ENCODE data around the gene PPARGC1A. TPM values are rescaled to one million over a fixed set of nuclear protein-coding genes. Genes with fewer than 3 reads are reported as not detected.

Gene PPARGC1A, protein sequence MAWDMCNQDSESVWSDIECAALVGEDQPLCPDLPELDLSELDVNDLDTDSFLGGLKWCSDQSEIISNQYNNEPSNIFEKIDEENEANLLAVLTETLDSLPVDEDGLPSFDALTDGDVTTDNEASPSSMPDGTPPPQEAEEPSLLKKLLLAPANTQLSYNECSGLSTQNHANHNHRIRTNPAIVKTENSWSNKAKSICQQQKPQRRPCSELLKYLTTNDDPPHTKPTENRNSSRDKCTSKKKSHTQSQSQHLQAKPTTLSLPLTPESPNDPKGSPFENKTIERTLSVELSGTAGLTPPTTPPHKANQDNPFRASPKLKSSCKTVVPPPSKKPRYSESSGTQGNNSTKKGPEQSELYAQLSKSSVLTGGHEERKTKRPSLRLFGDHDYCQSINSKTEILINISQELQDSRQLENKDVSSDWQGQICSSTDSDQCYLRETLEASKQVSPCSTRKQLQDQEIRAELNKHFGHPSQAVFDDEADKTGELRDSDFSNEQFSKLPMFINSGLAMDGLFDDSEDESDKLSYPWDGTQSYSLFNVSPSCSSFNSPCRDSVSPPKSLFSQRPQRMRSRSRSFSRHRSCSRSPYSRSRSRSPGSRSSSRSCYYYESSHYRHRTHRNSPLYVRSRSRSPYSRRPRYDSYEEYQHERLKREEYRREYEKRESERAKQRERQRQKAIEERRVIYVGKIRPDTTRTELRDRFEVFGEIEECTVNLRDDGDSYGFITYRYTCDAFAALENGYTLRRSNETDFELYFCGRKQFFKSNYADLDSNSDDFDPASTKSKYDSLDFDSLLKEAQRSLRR
- 10 to 100 TPM; 24.0 to 28.2 (median 26.7) TPM for polyA plus RNA-seq (ENCODE audit: insufficient read length in 3 of 3)
- long read RNA-seq, donor 1, full-length matches to known transcripts, result 1 of 6 reads
- long read RNA-seq, donor 1, partial matches to known transcripts, result 5 of 6 reads
- long read RNA-seq, donor 1, other reads (novel, unspliced or antisense), result 0 of 6 reads
- long read RNA-seq, donor 2, full-length matches to known transcripts, result 2 of 2 reads
- long read RNA-seq, donor 2, partial matches to known transcripts, result 0 of 2 reads
- long read RNA-seq, donor 2, other reads (novel, unspliced or antisense), result 0 of 2 reads
- long read RNA-seq, donor 3, full-length matches to known transcripts, result 5 of 5 reads
- long read RNA-seq, donor 3, partial matches to known transcripts, result 0 of 5 reads
- long read RNA-seq, donor 3, other reads (novel, unspliced or antisense), result 0 of 5 reads
- long read RNA-seq, donor 4, partial matches to known transcripts, result 0 of 1 reads
- long read RNA-seq, donor 4, other reads (novel, unspliced or antisense), result 0 of 1 reads
- long read RNA-seq, donor 5, partial matches to known transcripts, result 0 of 1 reads
- long read RNA-seq, donor 5, other reads (novel, unspliced or antisense), result 0 of 1 reads
- long read RNA-seq, donor 6, partial matches to known transcripts, result 0 of 2 reads
- long read RNA-seq, donor 6, other reads (novel, unspliced or antisense), result 0 of 2 reads
- long read RNA-seq, donor 7, full-length matches to known transcripts, result 1 of 9 reads
- long read RNA-seq, donor 7, partial matches to known transcripts, result 8 of 9 reads
- long read RNA-seq, donor 7, other reads (novel, unspliced or antisense), result 0 of 9 reads
- long read RNA-seq, donor 8, result 0 reads
- long read RNA-seq, donor 9, full-length matches to known transcripts, result 3 of 3 reads
- long read RNA-seq, donor 9, partial matches to known transcripts, result 0 of 3 reads
- long read RNA-seq, donor 9, other reads (novel, unspliced or antisense), result 0 of 3 reads
- long read RNA-seq, donor 10, result 0 reads
- long read RNA-seq, donor 11, partial matches to known transcripts, result 0 of 2 reads
- long read RNA-seq, donor 11, other reads (novel, unspliced or antisense), result 0 of 2 reads
- long read RNA-seq, donor 12, full-length matches to known transcripts, result 8 of 13 reads
- long read RNA-seq, donor 12, partial matches to known transcripts, result 5 of 13 reads
- long read RNA-seq, donor 12, other reads (novel, unspliced or antisense), result 0 of 13 reads
- long read RNA-seq, donor 13, partial matches to known transcripts, result 0 of 1 reads
- long read RNA-seq, donor 13, other reads (novel, unspliced or antisense), result 0 of 1 reads
- long read RNA-seq, donor 14, full-length matches to known transcripts, result 3 of 10 reads
- long read RNA-seq, donor 14, partial matches to known transcripts, result 7 of 10 reads
- long read RNA-seq, donor 14, other reads (novel, unspliced or antisense), result 0 of 10 reads
- long read RNA-seq, donor 15, partial matches to known transcripts, result 18 of 19 reads
- long read RNA-seq, donor 15, other reads (novel, unspliced or antisense), result 0 of 19 reads
- long read RNA-seq, donor 16, full-length matches to known transcripts, result 4 of 11 reads
- long read RNA-seq, donor 16, partial matches to known transcripts, result 7 of 11 reads
- long read RNA-seq, donor 16, other reads (novel, unspliced or antisense), result 0 of 11 reads

DNA sequence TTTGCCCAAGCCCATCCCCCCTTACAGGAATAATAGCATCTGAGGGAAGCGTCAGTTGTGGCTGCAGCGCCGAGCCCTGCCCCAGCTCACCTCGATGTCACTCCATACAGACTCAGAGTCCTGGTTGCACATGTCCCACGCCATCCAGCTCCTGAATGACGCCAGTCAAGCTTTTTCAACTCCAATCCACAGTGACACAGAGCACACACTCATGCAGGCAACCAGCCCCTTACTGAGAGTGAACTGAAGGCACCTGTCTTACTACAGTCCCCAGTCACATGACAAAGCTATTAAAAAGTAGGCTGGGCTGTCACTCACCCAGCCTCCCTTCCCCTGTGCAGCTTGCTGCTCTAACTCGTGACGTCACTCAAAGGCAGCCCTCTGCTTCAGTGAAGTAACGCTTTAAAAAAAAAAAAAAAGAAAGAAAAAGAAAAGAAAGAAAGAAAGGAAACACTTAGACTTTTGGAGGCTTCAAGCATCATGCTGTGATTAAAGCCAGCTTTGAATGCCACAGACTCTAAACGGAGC lies at the start of gene PPARGC1A:
Gene PPARGC1A (minus strand): TSS at position 234 of the 528 bp plus-strand sequence. CDS start 90 bp downstream, at position 144.
- DNase-seq, result peak; percentile 81

DNA sequence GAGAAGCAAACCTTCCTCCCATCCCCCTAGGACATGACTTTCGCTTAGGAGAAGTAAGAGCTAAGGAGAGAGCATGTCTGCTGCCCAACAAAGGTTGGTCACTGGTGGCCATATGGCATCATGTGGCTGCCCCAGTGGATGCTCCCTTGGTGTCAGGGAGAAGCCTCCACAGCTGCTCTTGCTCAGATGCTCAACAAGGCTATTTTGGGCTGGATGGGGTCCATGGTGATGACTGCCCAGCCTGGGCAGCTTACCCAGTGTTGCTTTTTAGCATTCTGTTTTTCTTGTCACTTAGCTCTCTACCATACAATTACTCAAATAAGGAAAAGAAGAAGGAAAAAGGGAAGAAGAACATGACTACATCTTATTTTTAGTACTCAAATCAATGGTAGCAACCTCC lies 48.9 kb upstream of the PPARGC1A start:
- DNase-seq, result no peak

DNA sequence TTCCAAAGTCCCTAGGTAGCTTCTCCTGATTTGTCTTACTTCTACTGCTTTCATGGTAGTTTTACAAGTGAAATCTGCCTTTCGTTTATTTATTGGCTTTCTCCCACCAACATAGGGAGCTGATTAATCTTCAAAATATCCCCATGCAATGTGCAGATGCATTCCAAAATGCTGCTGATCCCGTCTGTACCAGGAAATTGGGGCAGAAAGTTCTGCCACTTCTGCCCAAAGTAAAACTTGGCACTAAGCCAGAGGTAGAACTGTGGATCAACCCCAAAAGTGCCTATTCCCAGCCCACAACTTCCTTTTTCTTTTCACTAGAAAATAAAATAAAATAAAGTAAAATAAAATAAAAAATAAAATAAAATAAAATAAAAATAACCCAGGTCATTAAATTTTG lies 47.3 kb upstream of the PPARGC1A start:
- no peak for DNase-seq

DNA sequence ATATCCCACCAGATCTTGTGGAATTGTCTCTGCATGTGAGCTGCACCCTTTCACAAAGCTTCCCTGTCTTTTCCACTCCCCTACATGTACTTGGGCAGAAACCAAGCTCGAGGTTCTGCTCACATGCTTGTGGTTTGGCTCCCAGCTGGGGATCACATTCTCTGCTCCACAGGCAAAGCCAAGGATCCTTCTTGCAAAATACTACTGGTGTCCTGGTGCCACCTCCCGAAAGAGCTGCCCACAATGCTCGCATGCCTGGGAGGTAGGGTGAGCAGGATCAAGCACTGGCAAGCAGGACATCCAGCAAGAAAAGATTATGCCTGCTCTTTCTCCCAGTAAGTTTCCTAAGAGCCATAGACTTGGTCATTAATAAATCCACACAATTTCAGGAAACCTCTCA lies 45.1 kb upstream of the PPARGC1A start:
- no peak for DNase-seq

DNA sequence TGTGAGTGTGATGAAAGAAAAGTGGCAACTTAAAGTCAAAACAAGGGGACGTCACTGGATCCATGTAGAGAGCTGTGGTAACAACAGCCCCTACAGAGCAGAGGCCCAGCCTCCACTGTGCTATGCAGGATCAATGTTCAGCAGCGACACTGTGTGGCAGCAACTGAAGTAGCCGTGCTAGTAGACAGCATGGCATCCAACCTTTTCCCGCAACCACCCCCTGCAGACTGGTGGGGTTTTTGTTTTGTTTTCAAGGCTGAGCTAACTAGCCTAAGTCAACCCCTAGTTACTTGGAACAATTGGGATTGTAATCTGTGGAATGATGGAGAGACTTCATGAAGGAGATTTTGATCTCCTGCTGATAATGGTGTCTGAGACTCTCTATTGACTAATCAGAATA lies 44.4 kb upstream of the PPARGC1A start:
- no peak for DNase-seq

DNA sequence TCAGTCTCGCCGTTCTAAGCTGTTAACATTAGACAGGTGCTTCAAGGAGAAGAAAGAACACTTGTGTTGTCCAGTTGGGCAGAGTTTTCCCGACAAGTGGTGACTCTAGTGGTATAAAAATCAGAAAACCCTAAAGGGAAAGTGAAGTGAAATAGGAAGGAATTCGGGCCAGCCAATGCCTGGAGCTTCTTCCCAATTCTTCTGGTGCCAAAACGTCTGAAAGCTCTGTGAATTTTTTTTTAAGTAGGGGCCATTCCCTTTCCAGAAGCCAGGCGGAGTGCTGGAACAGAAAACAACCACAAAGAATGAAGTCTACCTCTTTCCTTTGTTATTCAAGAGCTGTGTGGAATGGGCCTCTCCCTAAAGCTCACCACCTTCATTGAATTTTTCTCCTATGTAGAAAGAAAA lies 43.1 kb upstream of the PPARGC1A start:
- no peak for DNase-seq

DNA sequence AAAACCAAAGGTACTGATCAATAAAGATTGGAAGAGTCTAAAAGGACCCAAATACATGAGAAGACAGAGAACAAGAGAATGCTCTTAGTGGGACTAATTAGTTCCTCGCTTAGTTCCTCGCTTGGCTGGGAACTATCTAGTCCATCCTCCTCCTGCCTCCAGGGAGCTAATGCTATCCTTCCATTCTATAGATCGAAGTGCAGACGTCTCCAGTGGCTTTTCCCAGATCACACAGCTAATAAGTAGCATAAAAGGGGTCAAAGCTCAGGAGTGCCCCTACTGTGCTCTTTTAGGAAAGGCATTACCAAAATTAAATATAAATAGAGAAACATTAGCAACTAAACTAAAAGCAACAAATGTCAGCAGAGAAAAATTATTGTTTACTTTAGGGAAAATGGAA lies 42.3 kb upstream of the PPARGC1A start:
- DNase-seq, result no peak

DNA sequence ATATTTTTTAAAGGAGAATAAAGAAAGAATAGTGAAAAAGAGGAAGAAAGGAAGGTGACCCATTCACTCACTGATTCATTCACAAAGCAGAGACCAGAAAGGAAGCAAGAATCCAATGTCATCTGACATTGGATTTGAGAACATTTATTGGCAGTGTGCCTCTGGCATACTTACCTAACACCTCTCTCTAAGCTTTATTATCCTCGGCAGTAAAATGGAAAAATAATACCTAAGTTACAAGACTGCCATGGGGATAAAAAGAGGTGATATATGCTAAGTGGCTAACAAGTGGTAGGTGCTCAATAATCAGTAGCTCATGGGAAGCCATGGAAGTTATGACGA lies 41.6 kb upstream of the PPARGC1A start:
- DNase-seq, result no peak

DNA sequence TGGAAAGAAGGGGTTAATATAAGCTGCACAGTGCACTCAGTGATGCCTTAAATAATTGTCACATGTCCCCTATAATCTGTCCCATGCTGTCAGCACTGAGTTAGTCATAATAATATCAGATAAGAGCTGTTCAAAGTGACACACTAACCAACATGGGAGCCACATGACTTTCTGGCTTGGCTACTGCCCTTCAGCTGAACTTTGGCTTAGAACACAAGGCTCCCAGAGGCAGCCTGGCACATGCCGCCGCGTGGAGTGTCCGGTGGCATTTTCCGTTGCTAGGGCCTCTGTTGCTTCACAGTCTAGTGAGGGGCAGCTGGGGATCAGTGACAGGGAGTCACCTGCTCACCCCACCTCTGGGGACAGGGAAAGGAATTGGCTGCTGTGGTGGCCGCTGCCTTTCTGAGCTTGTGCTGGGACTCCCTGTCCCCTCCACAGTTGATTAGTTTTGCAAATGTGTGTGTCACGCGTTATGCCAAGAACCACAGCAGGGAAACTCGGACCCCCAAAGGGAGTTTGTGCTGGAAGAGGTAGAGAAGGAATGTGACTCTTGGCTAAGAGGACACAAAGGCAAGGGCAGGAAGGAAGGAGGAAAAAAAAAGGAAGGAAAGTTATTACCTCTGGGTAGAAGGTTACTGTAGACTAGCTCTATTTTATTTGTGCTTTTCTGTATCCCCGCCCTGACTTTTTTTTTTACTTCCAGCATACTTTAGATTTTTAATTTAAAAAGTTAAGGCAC lies 41.1 kb upstream of the PPARGC1A start:
- DNase-seq, result peak; percentile 48

DNA sequence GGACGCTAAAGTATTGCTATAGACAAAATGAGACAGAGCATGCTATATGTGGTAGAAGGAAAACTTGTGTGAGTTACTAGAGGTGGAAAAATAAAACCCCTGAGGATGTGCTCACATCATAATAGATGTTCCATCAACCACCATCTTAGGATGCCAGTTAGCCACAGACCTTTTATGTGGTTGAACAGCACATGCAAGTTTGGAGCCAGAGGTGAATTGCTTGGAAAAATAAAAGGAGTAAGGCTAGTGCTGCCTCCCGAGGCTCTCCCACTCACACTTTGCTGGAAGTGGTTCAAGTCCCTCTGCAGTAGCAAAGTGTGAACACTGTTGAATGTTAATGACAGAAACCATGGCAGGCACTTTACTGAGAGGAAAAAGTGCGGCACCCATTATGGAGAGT lies 39.4 kb upstream of the PPARGC1A start:
- DNase-seq, result no peak

DNA sequence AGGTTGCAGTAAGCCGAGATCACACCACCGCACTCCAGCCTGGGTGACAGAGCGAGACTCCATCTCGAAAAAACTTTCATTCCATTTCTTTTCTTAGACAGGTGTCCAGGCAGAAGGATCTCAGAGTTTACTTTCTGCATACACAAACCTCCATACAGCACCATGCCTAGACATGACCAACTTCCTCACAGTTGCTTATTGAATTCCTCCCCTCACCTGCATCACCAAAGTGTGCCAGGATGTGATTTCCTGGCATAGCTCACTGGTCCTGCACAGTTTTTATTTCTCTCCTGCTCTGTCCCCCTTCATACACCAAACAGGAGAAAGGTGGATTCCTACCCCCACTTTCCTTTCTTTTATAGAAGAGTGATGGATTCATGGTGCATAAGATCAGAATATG lies 34.7 kb upstream of the PPARGC1A start:
- no peak for DNase-seq

DNA sequence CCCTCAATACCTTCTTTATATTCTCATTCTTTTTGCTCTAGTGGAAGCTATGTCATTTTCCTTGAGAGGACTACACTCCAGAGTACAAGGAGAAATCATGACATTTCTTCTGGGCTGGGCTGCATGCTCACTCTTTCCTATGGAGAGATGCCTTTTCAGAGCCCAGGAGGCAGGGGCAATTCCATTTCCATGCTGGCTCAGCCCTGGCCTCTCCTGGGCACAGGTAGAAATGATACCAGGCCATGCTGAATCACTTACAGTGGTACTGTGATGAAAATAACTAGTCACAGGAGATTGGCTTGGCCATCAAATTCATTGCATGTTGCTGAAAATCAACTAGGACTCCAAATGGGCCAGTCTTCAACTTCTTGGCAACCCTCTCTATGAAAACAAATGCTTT lies 34.0 kb upstream of the PPARGC1A start:
- DNase-seq, result no peak

DNA sequence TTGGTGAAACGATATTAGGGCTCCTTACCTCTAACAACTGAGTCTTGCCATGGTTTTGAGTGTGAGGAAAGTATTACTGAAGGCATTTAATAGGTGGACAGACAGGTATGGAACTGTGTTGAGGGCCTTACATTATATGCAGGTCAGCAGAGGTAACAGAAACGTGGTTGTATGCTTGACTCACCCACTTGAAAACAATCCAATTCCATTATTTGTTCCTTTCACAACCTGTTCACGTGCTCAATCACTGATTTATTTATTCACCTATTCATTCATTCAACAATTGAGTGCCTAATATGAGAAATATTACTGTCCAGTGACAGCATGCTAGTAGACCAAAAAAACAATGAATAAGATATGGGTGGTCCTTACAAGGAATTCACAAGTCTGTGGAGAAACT lies 33.3 kb upstream of the PPARGC1A start:
- DNase-seq, result no peak

DNA sequence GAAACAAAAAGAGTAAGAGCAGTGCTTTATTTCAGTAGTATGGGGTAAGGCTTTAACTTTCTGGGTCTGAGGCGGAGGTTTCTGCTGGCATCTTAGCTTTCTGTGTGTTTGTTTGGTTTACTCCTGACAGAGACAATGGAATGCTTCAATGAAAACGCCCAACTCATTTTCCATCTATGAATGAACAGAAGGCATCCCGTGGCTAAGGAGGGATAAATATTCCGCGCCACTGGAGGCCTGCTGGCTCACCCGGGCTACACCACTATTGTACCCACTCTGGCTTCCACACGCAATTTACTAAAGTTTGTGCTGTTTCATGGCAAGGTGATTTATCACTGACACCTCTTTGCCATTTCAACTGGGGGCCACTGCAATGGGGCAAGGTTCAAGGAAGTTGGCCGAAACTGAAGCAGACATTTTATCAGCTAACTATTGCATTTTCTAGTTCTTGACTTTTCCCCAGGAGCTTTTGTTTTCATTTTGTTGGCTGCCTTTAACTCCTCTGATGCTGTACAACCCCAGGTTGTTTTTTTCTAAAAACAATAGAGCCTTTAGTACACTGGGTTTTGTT lies 32.8 kb upstream of the PPARGC1A start:
- no peak for DNase-seq

DNA sequence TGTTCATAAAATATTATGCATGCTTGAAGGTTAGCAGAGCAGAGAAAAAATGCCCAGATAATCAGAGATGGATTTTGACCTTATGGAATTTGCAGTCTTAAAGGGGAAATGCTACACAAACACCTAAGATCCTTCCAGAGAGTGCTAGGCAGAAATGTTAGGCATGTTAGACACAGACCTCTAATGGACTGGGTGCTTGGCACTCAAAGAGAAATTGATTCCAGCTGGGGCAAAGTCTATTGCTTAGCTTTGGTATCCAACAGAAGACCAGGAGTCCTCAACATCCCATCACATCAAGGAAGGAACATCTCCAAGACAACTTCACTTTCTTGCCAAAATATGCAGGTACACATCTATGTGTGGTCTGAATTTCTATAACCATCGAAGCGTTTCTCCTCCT lies 32.2 kb upstream of the PPARGC1A start:
- DNase-seq, result no peak

DNA sequence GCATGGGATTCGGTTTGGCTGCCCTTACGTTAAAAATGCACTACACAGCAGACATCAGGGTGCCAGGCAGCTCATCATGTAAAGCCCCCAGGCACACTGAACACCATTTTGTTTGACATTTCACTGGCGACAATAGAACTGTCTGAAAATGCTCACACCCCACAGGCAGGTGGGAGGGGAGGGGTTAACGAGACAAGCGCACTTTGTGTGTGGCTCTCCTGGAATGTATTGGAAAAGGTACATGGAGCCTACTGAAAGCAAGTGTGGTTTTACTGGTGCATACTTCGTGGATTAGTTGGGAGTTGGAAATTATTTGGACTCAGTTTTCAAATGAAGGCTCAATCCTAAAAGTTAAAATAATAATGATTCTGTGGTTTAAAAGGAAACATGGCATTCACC lies 31.6 kb upstream of the PPARGC1A start:
- DNase-seq, result no peak

DNA sequence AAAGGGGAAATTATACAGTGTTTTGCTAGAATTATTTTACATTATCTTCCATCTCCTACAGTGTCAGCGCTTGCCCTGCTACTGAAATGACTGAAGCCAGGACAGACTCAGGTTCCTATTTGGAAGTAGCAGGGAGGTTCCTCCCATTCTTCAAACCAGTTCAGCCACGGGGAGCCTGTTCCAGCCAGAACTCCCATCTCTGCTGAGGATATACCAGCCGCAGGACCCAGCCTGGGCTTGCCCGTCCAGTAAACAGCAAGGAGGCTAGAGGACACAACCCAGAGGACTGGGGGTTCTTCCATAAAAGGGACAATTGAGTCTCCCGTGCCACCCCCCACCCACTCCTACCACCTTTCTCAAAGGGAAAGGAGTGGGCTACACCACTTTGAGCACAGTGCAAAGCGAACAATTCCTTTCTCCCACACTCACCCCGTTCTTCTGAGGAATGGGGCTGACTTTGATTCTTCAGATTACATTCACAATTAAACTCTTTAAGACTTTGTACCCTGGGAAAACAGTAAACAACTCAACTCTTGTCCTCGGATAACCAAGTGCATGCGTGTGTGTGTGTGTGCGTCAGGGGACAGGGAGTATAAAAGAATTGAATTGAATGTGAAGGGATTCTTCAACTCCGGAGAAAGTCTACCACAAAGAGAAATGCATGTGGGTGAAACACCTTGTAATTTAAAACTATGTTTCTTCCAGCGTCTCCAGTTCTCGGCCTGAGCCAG lies 31.0 kb upstream of the PPARGC1A start:
- no peak for DNase-seq

DNA sequence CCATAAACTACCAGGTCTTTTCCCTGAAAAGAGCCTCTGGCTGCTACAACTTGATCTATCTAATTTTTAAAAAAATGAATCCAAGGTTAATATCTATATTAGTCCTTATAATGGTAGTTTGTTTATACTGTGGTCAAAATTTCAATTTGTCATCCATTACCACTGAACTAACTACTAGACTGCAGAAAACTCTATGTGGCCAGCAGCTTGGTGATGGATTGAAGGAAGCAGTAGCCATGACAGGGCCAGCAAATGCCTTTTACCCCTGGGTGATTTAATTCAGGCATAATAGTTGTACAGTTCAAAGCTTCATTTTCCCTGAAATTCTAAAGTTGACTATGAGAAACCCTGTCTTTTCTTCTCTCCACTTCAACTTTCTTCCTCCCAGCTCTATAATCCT lies 30.4 kb upstream of the PPARGC1A start:
- DNase-seq, result no peak
